Stimulated activated CD8-positive, alpha-beta memory T cell treated with anti-CD3 and anti-CD28 coated beads, Interleukin-7, amount 100 ng/mL, for 24 hours (primary cell): ENCODE results near the gene SFMBT1.
"Not testable (repeated sequence)": the region's sequence is repeated elsewhere in the genome, so short reads cannot be mapped to it uniquely, and the experiment has no call there.

Experiments used
- DNase-seq: peaks from one replicate; pipeline ENCODE4 v3.0.0-alpha.2; 2020; ENCODE audit warnings: low read depth

The SFMBT1 gene

DNA sequence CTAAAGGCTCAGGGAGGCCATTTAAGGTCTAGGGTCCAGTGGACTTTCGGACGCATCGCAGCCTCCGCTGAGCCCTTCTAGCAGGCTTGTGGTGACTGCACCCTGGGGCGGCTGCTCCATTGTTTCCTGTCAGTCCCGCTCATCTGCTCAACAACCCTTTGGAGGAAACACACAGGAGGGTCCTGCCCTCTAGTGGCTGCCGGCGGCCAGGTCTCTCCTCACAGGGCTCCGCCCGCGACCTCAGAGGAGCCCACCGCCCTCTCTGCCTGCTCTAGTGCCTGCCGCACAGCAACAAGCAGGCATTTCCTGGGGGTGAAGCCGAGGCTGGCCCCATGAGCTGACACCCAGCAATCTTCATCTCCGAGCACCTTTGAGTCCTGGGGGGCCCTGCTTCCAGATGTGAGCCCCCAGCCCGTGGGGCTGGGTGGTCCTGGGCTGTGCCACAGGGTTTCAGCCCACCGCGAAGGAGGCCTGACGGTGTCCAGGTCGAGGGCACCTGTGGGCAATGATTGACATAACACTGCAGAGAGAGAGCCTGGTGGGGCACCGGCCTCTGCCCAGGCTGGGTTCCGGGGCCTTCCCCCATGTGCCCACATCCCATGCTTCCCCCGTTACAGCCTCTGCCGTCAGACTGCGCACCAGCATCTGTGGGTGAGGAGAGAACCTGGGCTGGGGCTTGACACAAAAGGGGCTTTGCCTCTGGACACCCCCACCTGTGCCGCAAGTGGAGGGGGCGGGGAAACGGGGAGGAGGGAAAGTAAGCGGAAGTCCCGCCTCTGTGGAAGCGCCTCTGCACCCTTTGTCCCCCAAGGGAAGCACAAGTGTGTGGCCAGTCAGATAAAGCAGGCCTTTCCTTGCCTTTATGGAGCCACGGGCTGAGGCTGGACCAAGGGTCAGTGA, 27.0 kb upstream of the SFMBT1 start:
- peak; percentile 74 for DNase-seq

DNA sequence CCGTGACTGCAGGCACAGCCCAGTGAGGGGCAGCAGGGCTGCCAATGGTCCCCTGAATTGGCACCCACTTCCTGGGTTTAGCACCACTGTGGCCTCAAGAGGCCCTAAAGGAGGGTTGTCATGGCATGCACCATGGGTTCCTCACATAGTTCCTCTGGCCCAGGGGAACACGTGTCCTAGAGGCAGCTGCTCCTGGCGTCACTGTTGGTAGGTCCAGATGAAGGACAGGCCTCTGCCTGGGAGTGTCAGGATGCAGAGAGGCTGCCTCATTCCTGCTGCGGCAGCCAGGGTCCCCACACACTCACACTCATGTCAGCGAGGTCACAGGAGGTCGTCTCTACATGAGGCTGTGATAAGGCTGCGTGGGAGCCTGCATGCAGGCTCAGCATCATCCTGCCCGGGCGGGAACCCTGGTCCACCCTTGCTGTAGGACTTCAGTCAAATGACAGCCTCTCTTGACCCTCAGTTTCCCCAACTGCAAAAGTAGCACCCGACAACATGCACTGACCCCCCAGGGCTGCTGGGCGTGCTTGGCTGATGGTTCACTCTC, 26.1 kb upstream of the SFMBT1 start:
- no peak for DNase-seq

DNA sequence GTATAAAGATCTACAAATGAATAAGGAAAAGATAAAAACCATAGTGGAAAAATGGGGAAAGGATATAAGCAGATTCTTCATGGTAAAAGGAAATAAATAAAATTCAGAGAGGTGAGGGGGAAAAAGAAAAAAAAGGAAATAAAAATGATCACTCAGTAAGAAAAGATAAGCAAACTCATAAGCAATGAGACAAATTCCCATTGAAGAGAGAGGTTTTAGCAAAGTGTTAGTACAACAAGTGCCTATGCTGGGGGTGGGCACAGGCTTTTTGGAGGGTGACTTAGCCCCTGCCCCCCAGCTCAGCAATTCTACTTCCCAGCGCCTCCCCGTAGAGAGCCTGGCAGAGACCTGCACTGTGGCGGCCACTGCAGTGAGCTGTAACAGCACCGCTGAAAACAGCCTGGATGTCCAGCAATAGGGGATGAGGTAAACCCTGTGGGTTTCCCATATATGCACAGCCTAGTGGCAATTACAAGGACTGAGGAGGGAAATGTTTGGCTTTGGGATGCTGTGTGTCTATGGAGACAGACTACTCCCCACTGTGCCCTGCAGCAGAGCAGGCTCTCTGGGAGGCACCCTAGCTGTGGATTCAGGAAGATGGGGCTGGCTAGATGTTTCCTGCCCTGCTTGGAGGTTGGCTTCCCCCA, 23.7 kb upstream of the SFMBT1 start:
- DNase-seq = no peak

GRCh38 chr3:53068176-53068575, 22.3 kb upstream of the SFMBT1 start:
- no peak for DNase-seq

GRCh38 chr3:53067567-53067966, 21.7 kb upstream of the SFMBT1 start:
- DNase-seq = no peak

GRCh38 chr3:53065841-53066480, 20.1 kb upstream of the SFMBT1 start:
- no peak for DNase-seq

DNA sequence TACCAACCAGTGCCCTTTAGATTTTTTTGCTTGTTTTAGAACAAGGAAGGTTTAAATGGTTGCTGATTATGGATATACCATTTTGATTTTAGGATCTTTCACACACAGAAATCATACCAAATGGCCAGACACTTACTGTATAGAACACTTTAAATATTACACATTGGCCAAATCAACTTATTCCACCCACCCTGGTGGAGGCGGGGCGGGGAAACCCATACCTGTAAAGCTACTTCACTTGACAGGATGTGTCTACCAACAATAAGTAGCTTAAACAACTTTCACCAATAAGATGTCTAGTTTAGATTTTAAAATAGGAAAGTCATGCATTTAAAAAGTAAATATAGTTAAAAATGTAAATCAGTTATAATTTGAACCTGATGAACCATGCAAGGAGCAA, 17.0 kb upstream of the SFMBT1 start:
- no peak for DNase-seq

GRCh38 chr3:53056442-53056841, 10.6 kb upstream of the SFMBT1 start:
- no peak for DNase-seq

DNA sequence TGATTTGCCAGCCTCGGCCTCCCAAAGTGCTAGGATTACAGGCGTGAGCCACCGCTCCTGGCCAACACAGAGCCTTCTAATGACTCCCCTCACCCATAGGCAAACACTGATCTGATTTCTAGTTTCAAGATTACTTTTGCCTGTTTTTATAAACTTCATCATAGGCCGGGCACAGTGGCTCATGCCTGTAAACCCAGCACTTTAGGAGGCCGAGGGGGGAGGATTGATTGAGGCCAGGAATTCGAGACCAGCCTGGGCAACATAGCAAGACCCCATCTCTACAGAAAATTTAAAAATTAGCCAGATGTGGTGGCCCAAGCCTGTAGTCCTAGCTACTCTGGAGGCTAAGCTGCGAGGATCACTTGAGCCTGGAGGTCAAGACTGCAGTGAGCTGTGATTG, 8.4 kb upstream of the SFMBT1 start:
- not testable (repeated sequence) for DNase-seq

DNA sequence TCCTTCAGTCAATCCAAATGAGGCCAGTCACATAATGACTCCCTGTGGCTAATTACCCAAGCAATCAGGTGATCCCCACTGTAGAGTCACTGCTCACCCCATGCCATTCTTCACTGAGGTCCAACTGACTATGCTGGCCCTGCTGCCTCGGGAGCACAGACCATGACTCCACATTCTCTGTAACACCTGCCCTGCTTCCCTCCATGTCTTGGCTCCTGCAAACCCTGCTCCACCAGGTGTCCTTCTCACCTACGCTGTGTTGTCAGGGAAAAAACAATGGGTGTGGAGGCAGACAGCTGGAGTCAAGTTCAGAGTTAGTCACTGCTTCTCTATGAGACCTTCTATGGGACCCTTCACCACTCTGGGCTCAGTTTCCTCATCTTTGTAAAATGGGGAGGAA, 6.1 kb upstream of the SFMBT1 start:
- DNase-seq = no peak

- no peak for DNase-seq
These were observed 4.1 kb upstream of the SFMBT1 start for GRCh38 chr3:53049987-53050386.

GRCh38 chr3:53046171-53047170, 598 bp upstream of the SFMBT1 start:
- DNase-seq = no peak

GRCh38 chr3:53044711-53045517, 959 bp downstream of the SFMBT1 start:
- no peak for DNase-seq

DNA sequence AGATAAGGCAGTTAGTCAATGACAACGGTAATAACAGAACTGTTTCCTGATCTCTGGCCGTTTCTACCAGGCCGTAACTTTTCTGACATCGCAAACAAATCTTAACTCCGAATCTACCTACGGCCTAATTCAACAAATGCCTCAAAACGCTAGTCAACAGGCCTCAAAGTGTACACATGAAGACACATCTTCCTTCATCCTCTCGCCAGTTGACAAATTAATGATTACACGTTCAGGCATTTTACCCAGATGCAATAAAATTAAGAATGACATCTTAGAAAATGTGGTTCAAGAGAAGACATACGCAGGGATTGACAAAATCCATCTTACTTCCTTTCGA, 1.5 kb downstream of the SFMBT1 start:
- DNase-seq = no peak

GRCh38 chr3:53043738-53044137, 2.1 kb downstream of the SFMBT1 start:
- DNase-seq = no peak

DNA sequence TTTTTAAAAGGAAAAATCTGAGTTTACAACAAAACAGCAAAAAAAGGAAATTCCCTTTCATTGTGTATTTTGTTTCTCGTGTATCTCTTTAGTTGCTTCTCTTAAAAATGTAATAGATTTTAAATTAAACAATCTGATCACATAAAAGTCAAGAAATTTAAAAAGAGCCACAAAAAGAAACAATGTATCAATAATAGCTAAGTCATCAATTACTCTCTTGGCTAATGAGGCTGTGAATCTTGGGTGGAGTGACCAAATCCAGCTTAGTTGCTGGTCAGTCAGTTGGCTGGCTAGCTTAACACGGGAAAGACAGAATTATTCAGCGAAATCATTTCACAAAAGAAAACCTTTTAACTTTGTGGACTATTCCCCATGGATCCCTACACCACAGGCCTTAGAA, 3.2 kb downstream of the SFMBT1 start:
- no peak for DNase-seq

DNA sequence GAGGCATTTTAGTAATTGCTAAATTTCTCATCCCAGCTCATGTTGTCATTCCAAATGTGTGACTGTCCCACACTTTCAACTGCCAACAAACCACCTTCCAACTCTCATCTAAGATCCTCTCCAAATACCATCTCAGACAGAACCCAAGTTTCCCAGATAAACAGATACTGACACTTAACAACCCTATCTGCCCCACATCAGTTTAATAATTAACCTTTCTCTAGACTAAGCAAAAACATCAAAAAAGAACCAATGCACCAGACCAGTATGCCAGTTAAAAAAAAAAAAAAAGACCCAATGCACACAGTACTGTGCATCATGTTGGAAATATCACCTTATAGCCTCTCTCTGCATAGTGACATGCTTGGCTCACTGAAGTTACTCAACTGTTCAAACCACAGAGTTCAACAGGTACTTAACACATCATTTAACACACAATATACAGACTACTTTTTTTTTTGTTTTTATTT, 5.5 kb downstream of the SFMBT1 start:
- DNase-seq = no peak

- DNase-seq = no peak
These were observed 6.5 kb downstream of the SFMBT1 start for GRCh38 chr3:53039376-53039752.

DNA sequence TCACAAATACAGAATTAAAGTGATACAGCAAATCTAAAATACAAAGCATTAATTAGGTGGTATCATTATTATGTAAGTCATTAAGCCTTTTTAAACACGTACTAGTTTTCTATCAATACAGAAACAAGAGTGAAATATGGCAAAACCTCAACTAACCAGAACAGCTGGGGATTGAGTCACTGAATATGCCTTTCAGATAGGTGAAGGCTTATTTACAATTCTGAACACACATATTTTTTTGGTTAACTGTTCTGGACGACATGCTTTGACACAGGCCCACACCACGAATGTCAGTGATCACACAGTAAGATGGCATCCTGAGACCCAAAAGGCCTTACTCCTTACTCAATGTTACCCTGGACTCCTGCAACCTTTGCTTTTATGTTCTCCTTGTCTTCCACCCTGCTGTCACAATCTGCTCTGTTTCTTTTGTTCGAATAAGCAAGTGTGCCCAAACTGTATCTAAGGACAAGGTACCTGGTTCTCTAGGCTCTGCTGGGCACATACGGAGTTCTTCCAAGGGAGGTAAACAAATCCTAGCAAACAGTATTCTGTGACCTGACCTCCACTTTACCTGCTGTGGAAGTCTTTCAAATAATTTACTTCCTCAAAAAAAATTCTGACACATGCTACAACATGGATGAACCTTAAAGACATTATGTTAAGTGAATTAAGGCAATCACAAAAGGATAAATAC, 7.0 kb downstream of the SFMBT1 start:
- no peak for DNase-seq
